Measurements from ENCODE around the gene PM20D2.

DNA sequence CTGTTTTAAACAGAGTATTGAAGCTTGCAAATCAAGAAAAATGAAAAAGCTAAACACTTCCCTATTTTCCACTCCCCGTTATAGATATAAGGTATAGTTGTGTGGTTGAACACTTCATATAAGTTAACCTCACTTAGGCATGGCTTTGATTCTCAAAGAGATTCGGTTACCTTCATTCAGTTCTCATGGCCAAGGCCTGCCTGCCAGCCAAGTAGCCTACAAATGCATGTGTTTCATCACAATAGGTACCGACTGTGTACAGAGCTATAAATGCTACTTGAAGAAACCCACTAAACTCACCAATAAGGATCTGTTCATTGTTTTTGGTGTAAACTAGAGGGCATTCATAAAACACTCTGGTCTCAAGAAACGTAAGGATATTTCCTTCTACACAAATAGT lies 27.8 kb downstream of the PM20D2 start:
- TF ChIP-seq EP300 (IDR thresholded peaks at IDR 0.05), result no peak
- no peak for TF ChIP-seq POLR2A (IDR thresholded peaks at IDR 0.05)
- TF ChIP-seq, protein P1, sequence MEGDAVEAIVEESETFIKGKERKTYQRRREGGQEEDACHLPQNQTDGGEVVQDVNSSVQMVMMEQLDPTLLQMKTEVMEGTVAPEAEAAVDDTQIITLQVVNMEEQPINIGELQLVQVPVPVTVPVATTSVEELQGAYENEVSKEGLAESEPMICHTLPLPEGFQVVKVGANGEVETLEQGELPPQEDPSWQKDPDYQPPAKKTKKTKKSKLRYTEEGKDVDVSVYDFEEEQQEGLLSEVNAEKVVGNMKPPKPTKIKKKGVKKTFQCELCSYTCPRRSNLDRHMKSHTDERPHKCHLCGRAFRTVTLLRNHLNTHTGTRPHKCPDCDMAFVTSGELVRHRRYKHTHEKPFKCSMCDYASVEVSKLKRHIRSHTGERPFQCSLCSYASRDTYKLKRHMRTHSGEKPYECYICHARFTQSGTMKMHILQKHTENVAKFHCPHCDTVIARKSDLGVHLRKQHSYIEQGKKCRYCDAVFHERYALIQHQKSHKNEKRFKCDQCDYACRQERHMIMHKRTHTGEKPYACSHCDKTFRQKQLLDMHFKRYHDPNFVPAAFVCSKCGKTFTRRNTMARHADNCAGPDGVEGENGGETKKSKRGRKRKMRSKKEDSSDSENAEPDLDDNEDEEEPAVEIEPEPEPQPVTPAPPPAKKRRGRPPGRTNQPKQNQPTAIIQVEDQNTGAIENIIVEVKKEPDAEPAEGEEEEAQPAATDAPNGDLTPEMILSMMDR (IDR thresholded peaks at IDR 0.05), result no peak

All from sigmoid colon (tissue), 4 donors.